Measurements from ENCODE around the gene NCBP2L. TPM values are rescaled to one million over a fixed set of nuclear protein-coding genes. Genes with fewer than 3 reads are reported as not detected.
A peak's percentile ranks its signal among the peaks of the same experiment; 100 is the strongest.

The NCBP2L gene
- total RNA-seq, 4 donors from 2014 or later = not detected

GRCh38 chrX:107730991-107731766, 46.4 kb upstream of the NCBP2L start:
- intact Hi-C loops (cut with DNase I; ENCODE audit: low total_unique reads) = no loop called here
- WGBS, 2 donors (ENCODE audit: low coverage in 1 of 2) = 73% methylated on average over 9 of the region's 9 CpGs; no CpG with 5 or more reads in 1 of the 2 donors
- no peak for DNase-seq
- Histone ChIP-seq H3K27me3 (no peaks in the 10 kb centered on the region), H3K36me3 (no peaks in the 10 kb centered on the region), H3K9me3 (no peaks in the 10 kb centered on the region), H3K4me3 (no peak overlapping the region), H3K27ac (peak overlapping the region; percentile 65 to 81 (median 75)), H3K4me1 (peaks cover 0 to 49% (median 15%) of the 10 kb centered on the region in 4 donors)
- in situ Hi-C loops (cut with MboI; ENCODE audit: low pct_ligation_motif_present in 1 of 4, low pct_unique_long_range_greater_than_20kb in 1 of 4, low sequenced_read_pairs in 3 of 4) = no loop called here
- no peak for TF ChIP-seq EP300 (IDR thresholded peaks at IDR 0.05; ENCODE audit: low read depth)
- TF ChIP-seq POLR2AphosphoS5 (IDR thresholded peaks at IDR 0.05) = no peak
- TF ChIP-seq CTCF (IDR thresholded peaks at IDR 0.05) = no peak
- TF ChIP-seq POLR2A (IDR thresholded peaks at IDR 0.05) = no peak

- H3K36me3 ChIP-seq = no peaks in the 10 kb centered on the region
- peaks cover 0 to 42% (median 13%) of the 10 kb centered on the region in 4 donors for H3K4me1 ChIP-seq
- H3K27ac ChIP-seq = peak overlapping the region; percentile 65 to 81 (median 75)
- 35% methylated on average over 7 of the region's 7 CpGs; no CpG with 5 or more reads in 1 of the 2 donors for WGBS, 2 donors (ENCODE audit: low coverage in 1 of 2)
- no peaks in the 10 kb centered on the region for H3K9me3 ChIP-seq
- no peak overlapping the region for H3K4me3 ChIP-seq
- in situ Hi-C loops (cut with MboI; ENCODE audit: low pct_ligation_motif_present in 1 of 4, low pct_unique_long_range_greater_than_20kb in 1 of 4, low sequenced_read_pairs in 3 of 4) (no loop called here), intact Hi-C loops (cut with DNase I; ENCODE audit: low total_unique reads) (no loop called here)
- no peaks in the 10 kb centered on the region for H3K27me3 ChIP-seq
- peak; percentile 80 for DNase-seq
- no peak for TF ChIP-seq CTCF (IDR thresholded peaks at IDR 0.05)
- TF ChIP-seq POLR2A (IDR thresholded peaks at IDR 0.05) = no peak
- no peak for TF ChIP-seq EP300 (IDR thresholded peaks at IDR 0.05; ENCODE audit: low read depth)
- TF ChIP-seq POLR2AphosphoS5 (IDR thresholded peaks at IDR 0.05) = peak in 1 of 3 donors; percentile 16
Observed at GRCh38 chrX:107731831-107732502, 45.6 kb upstream of the NCBP2L start.

GRCh38 chrX:107733686-107734085, 43.8 kb upstream of the NCBP2L start:
- Histone ChIP-seq H3K9me3 (no peaks in the 10 kb centered on the region), H3K4me1 (peaks cover 0 to 36% (median 14%) of the 10 kb centered on the region in 4 donors), H3K4me3 (no peak overlapping the region), H3K27ac (no peak overlapping the region), H3K27me3 (no peaks in the 10 kb centered on the region), H3K36me3 (no peaks in the 10 kb centered on the region)
- intact Hi-C loops (cut with DNase I; ENCODE audit: low total_unique reads) (no loop called here), in situ Hi-C loops (cut with MboI; ENCODE audit: low pct_ligation_motif_present in 1 of 4, low pct_unique_long_range_greater_than_20kb in 1 of 4, low sequenced_read_pairs in 3 of 4) (no loop called here)
- DNase-seq = no peak
- WGBS, 2 donors (ENCODE audit: low coverage in 1 of 2) = 75% methylated on average over 4 of the region's 4 CpGs; no CpG with 5 or more reads in 1 of the 2 donors
- TF ChIP-seq POLR2AphosphoS5 (IDR thresholded peaks at IDR 0.05) = no peak
- no peak for TF ChIP-seq CTCF (IDR thresholded peaks at IDR 0.05)
- TF ChIP-seq EP300 (IDR thresholded peaks at IDR 0.05; ENCODE audit: low read depth) = no peak
- TF ChIP-seq POLR2A (IDR thresholded peaks at IDR 0.05) = no peak

- intact Hi-C loops (cut with DNase I; ENCODE audit: low total_unique reads) (no loop called here), in situ Hi-C loops (cut with MboI; ENCODE audit: low pct_ligation_motif_present in 1 of 4, low pct_unique_long_range_greater_than_20kb in 1 of 4, low sequenced_read_pairs in 3 of 4) (no loop called here)
- Histone ChIP-seq H3K27me3 (no peaks in the 10 kb centered on the region), H3K27ac (peak overlapping the region in 1 of 4 donors; percentile 16), H3K4me1 (peaks cover 0 to 28% (median 14%) of the 10 kb centered on the region in 4 donors), H3K9me3 (no peaks in the 10 kb centered on the region), H3K4me3 (no peak overlapping the region), H3K36me3 (no peaks in the 10 kb centered on the region)
- no peak for DNase-seq
- 83 to 100% methylated on average over 1 to 3 of the region's 3 CpGs for WGBS, 2 donors (ENCODE audit: low coverage in 1 of 2)
- TF ChIP-seq POLR2AphosphoS5 (IDR thresholded peaks at IDR 0.05) (no peak), CTCF (IDR thresholded peaks at IDR 0.05) (no peak), EP300 (IDR thresholded peaks at IDR 0.05; ENCODE audit: low read depth) (no peak), POLR2A (IDR thresholded peaks at IDR 0.05) (no peak)
Observed at GRCh38 chrX:107734646-107735045, 42.9 kb upstream of the NCBP2L start.
